Kidney (tissue), 14 donors: ENCODE data around the gene CD48. TPM values are rescaled to one million over a fixed set of nuclear protein-coding genes. Genes with fewer than 3 reads are reported as not detected.
A peak's percentile ranks its signal among the peaks of the same experiment; 100 is the strongest.

ENCODE experiments used
- DNase-seq, 5 donors: peaks; one replicate each; pipeline ENCODE4 v3.0.0-alpha.2; 2013 to 2020
- FAIRE-seq: peaks from 2 replicates; lab custom pipeline; 2012; peaks lifted over from hg19 to GRCh38; lab: Jason Lieb, UNC
- H3K27ac ChIP-seq, 2 donors: one replicate each; pipeline ENCODE4 v1.7.0; 2013; ENCODE audit warnings: low read depth in 2 of 2, low read length in 2 of 2, inconsistent platforms in 1 of 2
- H3K27me3 ChIP-seq: one replicate; pipeline ENCODE4 v1.7.1; 2013; ENCODE audit warnings: low read length, inconsistent platforms; ENCODE audit not compliant: control insufficient read depth, insufficient read depth
- H3K36me3 ChIP-seq, 3 donors: one replicate each; pipeline versions ENCODE4 v1.7.0 to v1.7.1; 2013; ENCODE audit warnings: low read length in 3 of 3, control low read depth in 1 of 3, inconsistent platforms in 1 of 3; ENCODE audit not compliant: insufficient read depth in 3 of 3, control insufficient read depth in 2 of 3
- H3K4me1 ChIP-seq, 3 donors: one replicate each; pipeline versions ENCODE4 v1.7.0 to v1.7.1; 2013; ENCODE audit warnings: low read length in 3 of 3, inconsistent platforms in 1 of 3, low read depth in 1 of 3; ENCODE audit not compliant: control insufficient read depth in 2 of 3, insufficient read depth in 2 of 3
- H3K4me3 ChIP-seq, 3 donors: one replicate each; pipeline versions ENCODE4 v1.7.0 to v1.8.1; 2013; ENCODE audit warnings: low read length in 3 of 3, control low read depth in 1 of 3, inconsistent platforms in 1 of 3
- H3K9ac ChIP-seq, 3 donors: one replicate each; pipeline versions ENCODE4 v1.7.0 to v1.7.1; 2013; ENCODE audit warnings: low read length in 3 of 3, control low read depth in 1 of 3, inconsistent platforms in 1 of 3
- H3K9me3 ChIP-seq, 3 donors: one replicate each; pipeline versions ENCODE4 v1.7.0 to v1.7.1; 2013; ENCODE audit warnings: low read length in 3 of 3, control low read depth in 1 of 3, inconsistent platforms in 1 of 3; ENCODE audit not compliant: control insufficient read depth in 2 of 3, insufficient read depth in 1 of 3
- intact Hi-C: fragments of 100-400 bp; cut with DNase I; formaldehyde crosslinking; loops from one replicate; pipeline ENCODE4 v1.11.1; 2022
- polyA plus RNA-seq: library from polyadenylated mRNA; stranded (reverse); fragments of 350-450 nt; fragmentation: Illumina TruSeq; extraction: RNeasy Lipid Tissue Mini Kit (QIAGEN cat#74804); gene quantifications from one replicate; pipeline ENCODE4 v1.2.3, GENCODE V29; 2014; ENCODE audit warnings: low read depth, low replicate concordance; ENCODE audit not compliant: insufficient read depth
- total RNA-seq: library from RNA; stranded (reverse); fragmentation: NEBNext Ultra II Directional; extraction: Animal tissue kit (Norgen Biotek cat#: 25700); gene quantifications from one replicate; pipeline ENCODE4 v1.2.1, GENCODE V29; 2021
- TF ChIP-seq, protein P1 (sequence below): IDR thresholded peaks from 3 replicates; pipeline ENCODE4 v1.5.1; 2012; ENCODE audit warnings: mild to moderate bottlenecking, moderate library complexity, borderline replicate concordance; ENCODE audit not compliant: insufficient read depth; ENCODE audit errors: extremely low read depth
- donor health status: control.
- donor health status: control.
- donor health status: control.
- donor health status: control.
- donor health status: control.
- donor health status: DM: yes; HTN: yes; CAD: no.
- donor health status: Normal renal cell carcinoma (clear cell type).

Gene CD48
- total and polyA plus RNA-seq, 2 donors from 2014 or later = 3.2 to 20.5 TPM

GRCh38 chr1:160682983-160683865, 28.4 kb downstream of the CD48 start:
- no peak overlapping the region for H3K4me3 ChIP-seq
- TF ChIP-seq, protein P1, sequence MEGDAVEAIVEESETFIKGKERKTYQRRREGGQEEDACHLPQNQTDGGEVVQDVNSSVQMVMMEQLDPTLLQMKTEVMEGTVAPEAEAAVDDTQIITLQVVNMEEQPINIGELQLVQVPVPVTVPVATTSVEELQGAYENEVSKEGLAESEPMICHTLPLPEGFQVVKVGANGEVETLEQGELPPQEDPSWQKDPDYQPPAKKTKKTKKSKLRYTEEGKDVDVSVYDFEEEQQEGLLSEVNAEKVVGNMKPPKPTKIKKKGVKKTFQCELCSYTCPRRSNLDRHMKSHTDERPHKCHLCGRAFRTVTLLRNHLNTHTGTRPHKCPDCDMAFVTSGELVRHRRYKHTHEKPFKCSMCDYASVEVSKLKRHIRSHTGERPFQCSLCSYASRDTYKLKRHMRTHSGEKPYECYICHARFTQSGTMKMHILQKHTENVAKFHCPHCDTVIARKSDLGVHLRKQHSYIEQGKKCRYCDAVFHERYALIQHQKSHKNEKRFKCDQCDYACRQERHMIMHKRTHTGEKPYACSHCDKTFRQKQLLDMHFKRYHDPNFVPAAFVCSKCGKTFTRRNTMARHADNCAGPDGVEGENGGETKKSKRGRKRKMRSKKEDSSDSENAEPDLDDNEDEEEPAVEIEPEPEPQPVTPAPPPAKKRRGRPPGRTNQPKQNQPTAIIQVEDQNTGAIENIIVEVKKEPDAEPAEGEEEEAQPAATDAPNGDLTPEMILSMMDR = no peak
- H3K9me3 ChIP-seq = no peaks in the 10 kb centered on the region
- no peak overlapping the region for H3K27ac ChIP-seq
- H3K36me3 ChIP-seq = no peaks in the 10 kb centered on the region
- no peak overlapping the region for H3K9ac ChIP-seq
- no peak for DNase-seq
- no peaks in the 10 kb centered on the region for H3K27me3 ChIP-seq
- no peak for FAIRE-seq
- H3K4me1 ChIP-seq = no peaks in the 10 kb centered on the region
- intact Hi-C loops = no loop called here

DNA sequence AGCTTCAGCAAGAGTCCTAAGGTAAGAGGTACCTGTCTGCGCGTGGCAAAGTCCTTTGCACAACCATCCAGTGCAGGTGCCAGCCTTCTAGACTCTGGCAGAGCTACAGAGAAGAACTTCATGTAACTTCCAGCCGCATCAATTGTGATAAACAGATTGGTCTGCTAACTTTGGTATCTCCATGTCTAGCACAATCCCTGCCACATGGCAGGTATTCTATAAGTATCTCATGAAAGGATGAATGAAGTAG, 29.8 kb downstream of the CD48 start:
- Histone ChIP-seq H3K4me1 (no peaks in the 10 kb centered on the region), H3K27me3 (no peaks in the 10 kb centered on the region), H3K9ac (no peak overlapping the region), H3K27ac (no peak overlapping the region), H3K9me3 (no peaks in the 10 kb centered on the region), H3K36me3 (no peaks in the 10 kb centered on the region), H3K4me3 (no peak overlapping the region)
- TF ChIP-seq, protein P1 = no peak
- FAIRE-seq = no peak
- intact Hi-C loops = no loop called here
- DNase-seq = no peak

- Histone ChIP-seq H3K4me3 (no peak overlapping the region), H3K36me3 (no peaks in the 10 kb centered on the region), H3K27me3 (no peaks in the 10 kb centered on the region), H3K4me1 (no peaks in the 10 kb centered on the region), H3K27ac (no peak overlapping the region), H3K9me3 (no peaks in the 10 kb centered on the region), H3K9ac (no peak overlapping the region)
- TF ChIP-seq, protein P1 = peak; percentile 47
- DNase-seq = peak; percentile 20 to 80 (median 52)
- FAIRE-seq = no peak
- intact Hi-C loops = no loop called here
Measured at GRCh38 chr1:160681066-160681890, 30.3 kb downstream of the CD48 start.
